ENCODE measurements around the gene COL4A2. TPM values are rescaled to one million over a fixed set of nuclear protein-coding genes. Genes with fewer than 3 reads are reported as not detected.

COL4A2 gene
- total and polyA plus RNA-seq, 2 donors (not counting 1 experiment from before 2014, with no cell fraction given): 0.17 TPM; not detected in 1

- Histone ChIP-seq H3K9ac (ENCODE audit: low read length) (no peak overlapping the region), H3K36me3 (replicated peaks in 1 of 2; ENCODE audit: control extremely low read depth in 1 of 2, control insufficient read depth in 1 of 2, extremely low read depth in 1 of 2, insufficient read depth in 2 of 2, low read length in 1 of 2) (no peaks in the 10 kb centered on the region), H3K4me2 (replicated peaks; ENCODE audit: low read depth, low read length, poor library complexity, severe bottlenecking) (no peak overlapping the region), H3K4me1 (ENCODE audit: control insufficient read depth in 2 of 2, insufficient read depth in 2 of 2, low read length in 2 of 2) (no peaks in the 10 kb centered on the region), H3K9me3 (ENCODE audit: control extremely low read depth in 1 of 3, control insufficient read depth in 2 of 3, insufficient read depth in 1 of 3, low read length in 2 of 3) (peaks cover 0 to 6% (median 0%) of the 10 kb centered on the region in 3 donors), H2AFZ (ENCODE audit: insufficient read depth, low read depth, low read length, poor library complexity, severe bottlenecking) (no peak overlapping the region), H3K27ac (ENCODE audit: low read length in 2 of 2) (no peak overlapping the region), H4K20me1 (ENCODE audit: control insufficient read depth, insufficient read depth, low read length, poor library complexity, severe bottlenecking) (no peaks in the 10 kb centered on the region), H3K4me3 (ENCODE audit: control extremely low read depth in 1 of 5, extremely low read depth in 1 of 5, insufficient read depth in 1 of 5, low read depth in 2 of 5, low read length in 4 of 5) (no peak overlapping the region), H3K79me2 (ENCODE audit: control insufficient read depth, insufficient read depth, low read length) (no peaks in the 10 kb centered on the region), H3K27me3 (replicated peaks in 1 of 4; ENCODE audit: control extremely low read depth in 1 of 4, control insufficient read depth in 3 of 4, insufficient read depth in 4 of 4, low read length in 3 of 4) (peaks cover 0 to 8% (median 5%) of the 10 kb centered on the region in 4 experiments)
- no peak for DNase-seq
- ChIA-PET POLR2A (no interaction called here), CTCF (no interaction called here)
- Mint-ChIP-seq H3K9me3 (ENCODE audit: insufficient read depth) (no peaks in the 10 kb centered on the region), H3K4me3 (no peak overlapping the region), H3K27me3 (peaks cover 37% of the 10 kb centered on the region), H3K4me1 (no peaks in the 10 kb centered on the region), H3K27ac (no peak overlapping the region)
- TF ChIP-seq CTCF (IDR thresholded peaks at IDR 0.05): no peak
- no peak for TF ChIP-seq EZH2 (IDR thresholded peaks at IDR 0.05; ENCODE audit: borderline replicate concordance, insufficient read depth, low read depth, low read length, poor library complexity, severe bottlenecking)
- ATAC-seq (ENCODE audit: low read depth): no peak
- 94% methylated on average over 8 of the region's 14 CpGs for WGBS (ENCODE audit: insufficient coverage)
- intact Hi-C loops (cut with micrococcal nuclease): no loop called here
Measured at GRCh38 chr13:110397436-110398115, 90.5 kb downstream of the COL4A2 start.

All from B cell (primary cell).